ENCODE results near the gene MYL3. TPM values are rescaled to one million over a fixed set of nuclear protein-coding genes. Genes with fewer than 3 reads are reported as not detected.

Gene MYL3
- polyA plus RNA-seq, 1 donor = 6.7 TPM

GRCh38 chr3:46883830-46884185 lies 20.6 kb upstream of the MYL3 start:
- peaks cover 40% of the 10 kb centered on the region for H3K27me3 ChIP-seq (ENCODE audit: control insufficient read depth, insufficient read depth, low read length)
- no peak for DNase-seq

GRCh38 chr3:46883054-46883829 lies 20.0 kb upstream of the MYL3 start:
- peaks cover 40% of the 10 kb centered on the region for H3K27me3 ChIP-seq (ENCODE audit: control insufficient read depth, insufficient read depth, low read length)
- DNase-seq = peak in 1 of 2 donors; percentile 55
- H3K27ac ChIP-seq (ENCODE audit: low read length) = no peak overlapping the region
- no CpG with 5 or more reads among the region's 78 CpGs for whole genome bisulfite sequencing (ENCODE audit: insufficient coverage, low lambda C conversion rate)
- H3K9me3 ChIP-seq (ENCODE audit: control insufficient read depth, low read depth, low read length) = no peaks in the 10 kb centered on the region
- peak overlapping the region; percentile 62 for H3K4me3 ChIP-seq (ENCODE audit: low read length)
- H3K36me3 ChIP-seq (ENCODE audit: control insufficient read depth, insufficient read depth, low read length) = peaks cover 2% of the 10 kb centered on the region
- peaks cover 30% of the 10 kb centered on the region for H3K4me1 ChIP-seq (ENCODE audit: control insufficient read depth, insufficient read depth, low read length)

More at GRCh38 chr3:46883830-46884185, 20.6 kb upstream of the MYL3 start:
- Histone ChIP-seq H3K27ac (ENCODE audit: low read length) (no peak overlapping the region), H3K4me3 (ENCODE audit: low read length) (peak overlapping the region; percentile 14), H3K36me3 (ENCODE audit: control insufficient read depth, insufficient read depth, low read length) (peaks cover 2% of the 10 kb centered on the region), H3K4me1 (ENCODE audit: control insufficient read depth, insufficient read depth, low read length) (peaks cover 25% of the 10 kb centered on the region), H3K9me3 (ENCODE audit: control insufficient read depth, low read depth, low read length) (no peaks in the 10 kb centered on the region)
- no CpG with 5 or more reads among the region's 4 CpGs for WGBS (ENCODE audit: insufficient coverage, low lambda C conversion rate)

GRCh38 chr3:46882377-46883053 lies 19.3 kb upstream of the MYL3 start:
- Histone ChIP-seq H3K27ac (ENCODE audit: low read length) (peak overlapping the region; percentile 64), H3K4me3 (ENCODE audit: low read length) (peak overlapping the region; percentile 62), H3K4me1 (ENCODE audit: control insufficient read depth, insufficient read depth, low read length) (peaks cover 37% of the 10 kb centered on the region), H3K9me3 (ENCODE audit: control insufficient read depth, low read depth, low read length) (no peaks in the 10 kb centered on the region), H3K36me3 (ENCODE audit: control insufficient read depth, insufficient read depth, low read length) (peaks cover 2% of the 10 kb centered on the region), H3K27me3 (ENCODE audit: control insufficient read depth, insufficient read depth, low read length) (peaks cover 40% of the 10 kb centered on the region)
- DNase-seq = peak in 1 of 2 donors; percentile 46
- WGBS (ENCODE audit: insufficient coverage, low lambda C conversion rate) = no CpG with 5 or more reads among the region's 72 CpGs

- peak in 1 of 2 donors; percentile 52 for DNase-seq
- Histone ChIP-seq H3K36me3 (ENCODE audit: control insufficient read depth, insufficient read depth, low read length) (peaks cover 2% of the 10 kb centered on the region), H3K4me1 (ENCODE audit: control insufficient read depth, insufficient read depth, low read length) (peaks cover 45% of the 10 kb centered on the region), H3K27ac (ENCODE audit: low read length) (peak overlapping the region; percentile 67), H3K9me3 (ENCODE audit: control insufficient read depth, low read depth, low read length) (no peaks in the 10 kb centered on the region), H3K4me3 (ENCODE audit: low read length) (peak overlapping the region; percentile 63), H3K27me3 (ENCODE audit: control insufficient read depth, insufficient read depth, low read length) (peaks cover 40% of the 10 kb centered on the region)
- WGBS (ENCODE audit: insufficient coverage, low lambda C conversion rate) = no CpG with 5 or more reads among the region's 83 CpGs
Measured at GRCh38 chr3:46881596-46882376, 18.5 kb upstream of the MYL3 start.

- WGBS (ENCODE audit: insufficient coverage, low lambda C conversion rate) = no CpG with 5 or more reads among the region's 29 CpGs
- DNase-seq = no peak
- H3K36me3 ChIP-seq (ENCODE audit: control insufficient read depth, insufficient read depth, low read length) = peaks cover 2% of the 10 kb centered on the region
- H3K9me3 ChIP-seq (ENCODE audit: control insufficient read depth, low read depth, low read length) = no peaks in the 10 kb centered on the region
- H3K4me1 ChIP-seq (ENCODE audit: control insufficient read depth, insufficient read depth, low read length) = peaks cover 51% of the 10 kb centered on the region
- peak overlapping the region; percentile 63 for H3K4me3 ChIP-seq (ENCODE audit: low read length)
- H3K27ac ChIP-seq (ENCODE audit: low read length) = peak overlapping the region; percentile 42
- H3K27me3 ChIP-seq (ENCODE audit: control insufficient read depth, insufficient read depth, low read length) = peaks cover 40% of the 10 kb centered on the region
Measured at GRCh38 chr3:46880884-46881595, 17.8 kb upstream of the MYL3 start.

GRCh38 chr3:46878781-46879436 lies 15.7 kb upstream of the MYL3 start:
- no CpG with 5 or more reads among the region's 2 CpGs for WGBS (ENCODE audit: insufficient coverage, low lambda C conversion rate)
- peak; percentile 88 to 90 for DNase-seq
- peak overlapping the region; percentile 100 for H3K27ac ChIP-seq (ENCODE audit: low read length)

GRCh38 chr3:46877406-46878125 lies 14.3 kb upstream of the MYL3 start, which contains the start of gene PTH1R:
Gene PTH1R, plus strand, starts transcription at chr3:46877721. Its CDS starts 5,839 bp downstream, at chr3:46883560.
- no peaks in the 10 kb centered on the region for H3K36me3 ChIP-seq (ENCODE audit: control insufficient read depth, insufficient read depth, low read length)
- DNase-seq = peak; percentile 48 to 69
- H3K4me1 ChIP-seq (ENCODE audit: control insufficient read depth, insufficient read depth, low read length) = peaks cover 68% of the 10 kb centered on the region
- H3K9me3 ChIP-seq (ENCODE audit: control insufficient read depth, low read depth, low read length) = no peaks in the 10 kb centered on the region
- peak within 1 kb of the TSS; percentile 100 for H3K27ac ChIP-seq (ENCODE audit: low read length)
- WGBS (ENCODE audit: insufficient coverage, low lambda C conversion rate) = no CpG with 5 or more reads among the region's 7 CpGs
- peaks cover 17% of the 10 kb centered on the region for H3K27me3 ChIP-seq (ENCODE audit: control insufficient read depth, insufficient read depth, low read length)
- no peak within 1 kb of the TSS for H3K4me3 ChIP-seq (ENCODE audit: low read length)

More at GRCh38 chr3:46878781-46879436, 15.7 kb upstream of the MYL3 start:
- Histone ChIP-seq H3K36me3 (ENCODE audit: control insufficient read depth, insufficient read depth, low read length) (no peaks in the 10 kb centered on the region), H3K27me3 (ENCODE audit: control insufficient read depth, insufficient read depth, low read length) (peaks cover 25% of the 10 kb centered on the region), H3K4me3 (ENCODE audit: low read length) (no peak overlapping the region), H3K9me3 (ENCODE audit: control insufficient read depth, low read depth, low read length) (no peaks in the 10 kb centered on the region), H3K4me1 (ENCODE audit: control insufficient read depth, insufficient read depth, low read length) (peaks cover 67% of the 10 kb centered on the region)

- peak; percentile 68 to 78 for DNase-seq
- Histone ChIP-seq H3K4me1 (ENCODE audit: control insufficient read depth, insufficient read depth, low read length) (peaks cover 68% of the 10 kb centered on the region), H3K4me3 (ENCODE audit: low read length) (no peak overlapping the region), H3K36me3 (ENCODE audit: control insufficient read depth, insufficient read depth, low read length) (no peaks in the 10 kb centered on the region), H3K27me3 (ENCODE audit: control insufficient read depth, insufficient read depth, low read length) (peaks cover 9% of the 10 kb centered on the region), H3K9me3 (ENCODE audit: control insufficient read depth, low read depth, low read length) (no peaks in the 10 kb centered on the region), H3K27ac (ENCODE audit: low read length) (peak overlapping the region; percentile 100)
- no CpG with 5 or more reads among the region's 10 CpGs for WGBS (ENCODE audit: insufficient coverage, low lambda C conversion rate)
Measured at GRCh38 chr3:46876313-46877300, 13.4 kb upstream of the MYL3 start.

All from large intestine (tissue), 3 donors.